Glutamatergic neuron (in vitro differentiated cells): Measurements from ENCODE around the gene SH2D1B. TPM values are rescaled to one million over a fixed set of nuclear protein-coding genes. Genes with fewer than 3 reads are reported as not detected.

Experiments used
- DNase-seq: peaks from one replicate; pipeline ENCODE4 v3.0.0; 2022
- H3K27ac Mint-ChIP-seq: one replicate; pipeline ENCODE4 v1.8.0; 2020; ENCODE audit warnings: mild to moderate bottlenecking, mixed read lengths, inconsistent platforms; ENCODE audit not compliant: unreplicated experiment
- H3K27me3 Mint-ChIP-seq: one replicate; pipeline ENCODE4 v1.8.0; 2020; ENCODE audit warnings: mild to moderate bottlenecking, moderate library complexity, mixed read lengths, inconsistent platforms; ENCODE audit not compliant: unreplicated experiment
- H3K36me3 Mint-ChIP-seq: one replicate; pipeline ENCODE4 v1.8.0; 2020; ENCODE audit warnings: mild to moderate bottlenecking, mixed read lengths, inconsistent platforms; ENCODE audit not compliant: unreplicated experiment
- H3K4me1 Mint-ChIP-seq: one replicate; pipeline ENCODE4 v1.8.0; 2020; ENCODE audit warnings: mild to moderate bottlenecking, low read depth, mixed read lengths, inconsistent platforms; ENCODE audit not compliant: unreplicated experiment
- H3K4me3 Mint-ChIP-seq: one replicate; pipeline ENCODE4 v1.8.0; 2020; ENCODE audit warnings: mild to moderate bottlenecking, mixed read lengths, inconsistent platforms; ENCODE audit not compliant: unreplicated experiment
- H3K9me3 Mint-ChIP-seq: one replicate; pipeline ENCODE4 v1.8.0; 2020; ENCODE audit warnings: mild to moderate bottlenecking, moderate library complexity, mixed read lengths, inconsistent platforms; ENCODE audit not compliant: unreplicated experiment
- CTCF ChIP-seq: fragments of 200-600 bp; sonication (generic); IDR thresholded peaks from one replicate; pipeline ENCODE4 v1.5.0; 2021; ENCODE audit not compliant: partially characterized antibody, unreplicated experiment
- total RNA-seq: library from RNA; stranded (reverse); fragmentation: NEBNext Ultra II Directional; extraction: Animal tissue kit (Norgen Biotek cat#: 25700); gene quantifications from one replicate; pipeline ENCODE4 v1.2.1, GENCODE V29; 2021; ENCODE audit not compliant: unreplicated experiment

Gene SH2D1B
- total RNA-seq, 1 donor from 2014 or later = not detected

GRCh38 chr1:162369571-162369970 lies 42.4 kb downstream of the SH2D1B start:
- Mint-ChIP-seq H3K27me3 (no peaks in the 10 kb centered on the region), H3K4me3 (no peak overlapping the region)
- TF ChIP-seq CTCF = no peak

GRCh38 chr1:162368451-162368850 lies 43.5 kb downstream of the SH2D1B start:
- DNase-seq = no peak
- no peak overlapping the region for H3K4me3 Mint-ChIP-seq
- peaks cover 1% of the 10 kb centered on the region for H3K9me3 Mint-ChIP-seq
- no peak for TF ChIP-seq CTCF
- no peak overlapping the region for H3K27ac Mint-ChIP-seq
- no peaks in the 10 kb centered on the region for H3K36me3 Mint-ChIP-seq
- peaks cover 7% of the 10 kb centered on the region for H3K4me1 Mint-ChIP-seq
- no peaks in the 10 kb centered on the region for H3K27me3 Mint-ChIP-seq

More at GRCh38 chr1:162369571-162369970, 42.4 kb downstream of the SH2D1B start:
- peaks cover 7% of the 10 kb centered on the region for H3K4me1 Mint-ChIP-seq
- no peaks in the 10 kb centered on the region for H3K36me3 Mint-ChIP-seq
- peaks cover 1% of the 10 kb centered on the region for H3K9me3 Mint-ChIP-seq
- no peak overlapping the region for H3K27ac Mint-ChIP-seq
- no peak for DNase-seq

DNA sequence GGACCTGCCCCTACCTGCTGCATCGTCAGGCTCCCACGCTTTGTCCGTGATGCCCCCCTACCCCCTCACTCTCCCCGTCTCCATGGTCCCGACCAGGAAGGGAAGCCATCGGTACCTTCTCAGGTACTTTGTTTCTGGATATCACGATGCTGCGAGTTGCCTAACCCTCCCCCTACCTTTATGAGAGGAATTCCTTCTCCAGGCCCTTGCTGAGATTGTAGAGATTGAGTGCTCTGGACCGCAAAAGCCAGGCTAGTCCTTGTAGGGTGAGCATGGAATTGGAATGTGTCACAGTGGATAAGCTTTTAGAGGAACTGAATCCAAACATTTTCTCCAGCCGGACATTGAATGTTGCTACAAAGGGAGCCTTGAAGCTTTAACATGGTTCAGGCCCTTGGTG lies 44.2 kb downstream of the SH2D1B start:
- no peak for DNase-seq
- Mint-ChIP-seq H3K4me1 (peaks cover 7% of the 10 kb centered on the region), H3K27ac (no peak overlapping the region), H3K27me3 (no peaks in the 10 kb centered on the region), H3K9me3 (peaks cover 1% of the 10 kb centered on the region), H3K4me3 (no peak overlapping the region), H3K36me3 (no peaks in the 10 kb centered on the region)
- TF ChIP-seq CTCF = no peak

DNA sequence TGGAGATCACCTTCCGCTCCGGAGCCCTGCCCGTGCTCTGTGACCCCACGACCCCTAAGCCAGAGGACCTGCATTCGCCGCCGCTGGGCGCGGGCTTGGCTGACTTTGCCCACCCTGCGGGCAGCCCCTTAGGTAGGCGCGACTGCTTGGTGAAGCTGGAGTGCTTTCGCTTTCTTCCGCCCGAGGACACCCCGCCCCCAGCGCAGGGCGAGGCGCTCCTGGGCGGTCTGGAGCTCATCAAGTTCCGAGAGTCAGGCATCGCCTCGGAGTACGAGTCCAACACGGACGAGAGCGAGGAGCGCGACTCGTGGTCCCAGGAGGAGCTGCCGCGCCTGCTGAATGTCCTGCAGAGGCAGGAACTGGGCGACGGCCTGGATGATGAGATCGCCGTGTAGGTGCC lies 44.9 kb downstream of the SH2D1B start:
- no peak overlapping the region for H3K27ac Mint-ChIP-seq
- no peak for DNase-seq
- H3K9me3 Mint-ChIP-seq = peaks cover 1% of the 10 kb centered on the region
- H3K4me1 Mint-ChIP-seq = peaks cover 7% of the 10 kb centered on the region
- TF ChIP-seq CTCF = no peak
- H3K4me3 Mint-ChIP-seq = no peak overlapping the region
- no peaks in the 10 kb centered on the region for H3K36me3 Mint-ChIP-seq
- no peaks in the 10 kb centered on the region for H3K27me3 Mint-ChIP-seq

DNA sequence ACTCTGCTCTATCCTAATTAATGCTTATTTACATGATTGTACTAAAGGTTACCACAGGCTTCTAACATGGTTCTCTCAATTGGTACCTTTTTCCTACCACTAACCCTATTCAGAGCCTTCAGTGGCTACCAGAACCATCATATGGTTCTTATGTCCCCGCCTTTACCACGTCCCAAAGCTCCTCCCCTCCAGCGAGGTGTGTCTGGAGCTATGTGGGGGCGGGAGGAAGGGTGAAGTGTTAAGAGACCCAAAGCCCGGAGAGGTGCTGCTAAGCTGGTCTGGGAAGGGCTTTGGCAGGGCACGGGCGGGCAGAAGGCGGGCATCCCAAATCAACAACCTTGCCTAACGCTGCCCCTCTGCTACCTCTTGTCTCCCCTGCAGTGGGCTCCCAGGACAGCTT lies 45.3 kb downstream of the SH2D1B start:
- Mint-ChIP-seq H3K4me1 (peaks cover 7% of the 10 kb centered on the region), H3K9me3 (peaks cover 1% of the 10 kb centered on the region), H3K27me3 (peaks cover under 1% of the 10 kb centered on the region), H3K4me3 (no peak overlapping the region), H3K36me3 (no peaks in the 10 kb centered on the region), H3K27ac (no peak overlapping the region)
- DNase-seq = no peak
- TF ChIP-seq CTCF = no peak
